GM12878 (cell line): ENCODE measurements around the gene ZNF32.

Experiments
- ATF3 ChIP-seq: IDR thresholded peaks from 2 replicates; pipeline ENCODE4 v1.6.1; 2011; ENCODE audit warnings: low read depth, mild to moderate bottlenecking, low read length, moderate library complexity, borderline replicate concordance; ENCODE audit errors: extremely low read depth
- CREB1 ChIP-seq: IDR thresholded peaks from 2 replicates; pipeline ENCODE4 v1.6.1; 2012; ENCODE audit warnings: low read depth, mild to moderate bottlenecking, inconsistent platforms
- DPF2 ChIP-seq: fragments of 450-650 bp; IDR thresholded peaks from 2 replicates; pipeline ENCODE4 v1.6.1; 2017; ENCODE audit warnings: mild to moderate bottlenecking
- EED ChIP-seq: sonication (generic); IDR thresholded peaks from 2 replicates; pipeline ENCODE4 v1.6.1; 2016; ENCODE audit warnings: antibody characterized with exemption, low read depth
- HDGF ChIP-seq: fragments of 450-650 bp; IDR thresholded peaks from 2 replicates; pipeline ENCODE4 v1.6.1; 2016; ENCODE audit warnings: antibody characterized with exemption
- NFYB ChIP-seq: IDR thresholded peaks from 2 replicates; pipeline ENCODE4 v1.6.1; 2011; ENCODE audit warnings: low read depth, mild to moderate bottlenecking, low read length, improper control_type of control experiment, moderate library complexity; ENCODE audit not compliant: insufficient read depth
- PML ChIP-seq: IDR thresholded peaks from 2 replicates; pipeline ENCODE4 v1.6.1; 2012; ENCODE audit warnings: low read length, inconsistent platforms
- POLR2A ChIP-seq: IDR thresholded peaks from 2 replicates; pipeline ENCODE4 v1.6.1; 2011; ENCODE audit warnings: low read depth, mild to moderate bottlenecking, low read length
- SUPT20H ChIP-seq: IDR thresholded peaks from 2 replicates; pipeline ENCODE4 v1.6.1; 2011; ENCODE audit warnings: low read depth, mild to moderate bottlenecking, low read length, moderate library complexity, borderline replicate concordance; ENCODE audit not compliant: control insufficient read depth
- TF ChIP-seq, protein P1 (sequence below), 3 experiments: IDR thresholded peaks in 2 of 3; conservative IDR thresholded peaks in 1 of 3; 2 replicates each; pipeline ENCODE4 v1.5.1; 2011; ENCODE audit warnings: low read depth in 3 of 3, low read length in 3 of 3, mild to moderate bottlenecking in 3 of 3, control low read depth in 2 of 3, moderate library complexity in 2 of 3, inconsistent platforms in 1 of 3, mixed read lengths in 1 of 3; ENCODE audit not compliant: control insufficient read depth in 2 of 3, insufficient read depth in 1 of 3; ENCODE audit errors: extremely low read depth in 1 of 3

DNA sequence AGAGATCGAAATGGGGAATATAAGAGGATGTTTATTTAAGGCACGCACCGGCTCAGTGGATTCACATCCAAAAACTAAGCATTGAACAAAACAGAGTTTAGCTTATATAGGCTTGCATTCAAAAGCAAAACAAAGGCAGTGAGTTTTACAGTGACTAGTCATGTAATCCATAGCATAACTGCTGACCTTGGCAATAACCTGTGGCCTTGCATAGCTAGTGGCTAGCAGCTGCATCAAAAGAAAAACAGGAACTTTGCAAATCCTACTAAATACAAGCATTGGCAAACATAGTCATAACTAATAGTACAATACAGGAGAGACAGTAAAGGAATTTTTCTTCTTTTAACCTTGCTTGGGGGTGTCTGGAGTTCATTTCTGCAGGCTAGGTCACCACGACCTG, 52.1 kb downstream of the ZNF32 start:
- no peak for TF ChIP-seq PML
- TF ChIP-seq, protein P1, sequence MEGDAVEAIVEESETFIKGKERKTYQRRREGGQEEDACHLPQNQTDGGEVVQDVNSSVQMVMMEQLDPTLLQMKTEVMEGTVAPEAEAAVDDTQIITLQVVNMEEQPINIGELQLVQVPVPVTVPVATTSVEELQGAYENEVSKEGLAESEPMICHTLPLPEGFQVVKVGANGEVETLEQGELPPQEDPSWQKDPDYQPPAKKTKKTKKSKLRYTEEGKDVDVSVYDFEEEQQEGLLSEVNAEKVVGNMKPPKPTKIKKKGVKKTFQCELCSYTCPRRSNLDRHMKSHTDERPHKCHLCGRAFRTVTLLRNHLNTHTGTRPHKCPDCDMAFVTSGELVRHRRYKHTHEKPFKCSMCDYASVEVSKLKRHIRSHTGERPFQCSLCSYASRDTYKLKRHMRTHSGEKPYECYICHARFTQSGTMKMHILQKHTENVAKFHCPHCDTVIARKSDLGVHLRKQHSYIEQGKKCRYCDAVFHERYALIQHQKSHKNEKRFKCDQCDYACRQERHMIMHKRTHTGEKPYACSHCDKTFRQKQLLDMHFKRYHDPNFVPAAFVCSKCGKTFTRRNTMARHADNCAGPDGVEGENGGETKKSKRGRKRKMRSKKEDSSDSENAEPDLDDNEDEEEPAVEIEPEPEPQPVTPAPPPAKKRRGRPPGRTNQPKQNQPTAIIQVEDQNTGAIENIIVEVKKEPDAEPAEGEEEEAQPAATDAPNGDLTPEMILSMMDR (IDR thresholded peaks at IDR 0.05 in 2 of 3, conservative IDR thresholded peaks at IDR 0.05 in 1 of 3; ENCODE audit: control insufficient read depth in 2 of 3, extremely low read depth in 1 of 3, insufficient read depth in 1 of 3, low read depth in 3 of 3, low read length in 3 of 3) = no peak
- no peak for TF ChIP-seq SUPT20H
- no peak for TF ChIP-seq DPF2
- TF ChIP-seq NFYB = no peak
- TF ChIP-seq HDGF = no peak
- TF ChIP-seq EED = no peak
- no peak for TF ChIP-seq POLR2A
- TF ChIP-seq CREB1 = no peak
- TF ChIP-seq ATF3 = no peak
